GM18508 (cell line): Measurements from ENCODE around the gene DLG2.

ENCODE experiments used
- ATAC-seq: cut with Tn5 transposase; IDR thresholded peaks from one replicate; pipeline ENCODE4 v1.9.1; 2021; ENCODE audit warnings: moderate number of reproducible peaks; ENCODE audit not compliant: insufficient read depth, unreplicated experiment

Gene DLG2

GRCh38 chr11:84227970-84228665 is 1399.0 kb downstream of the DLG2 start:
- ATAC-seq = no peak

- ATAC-seq = no peak
Measured at GRCh38 chr11:84224042-84224441, 1403.1 kb downstream of the DLG2 start.

GRCh38 chr11:84218318-84218717 is 1408.8 kb downstream of the DLG2 start:
- no peak for ATAC-seq

- no peak for ATAC-seq
Measured at GRCh38 chr11:84215672-84216071, 1411.5 kb downstream of the DLG2 start.

GRCh38 chr11:84214557-84214956 is 1412.6 kb downstream of the DLG2 start:
- ATAC-seq = no peak

- no peak for ATAC-seq
Measured at GRCh38 chr11:84212468-84213390, 1414.4 kb downstream of the DLG2 start.

GRCh38 chr11:84211896-84212295 is 1415.2 kb downstream of the DLG2 start:
- no peak for ATAC-seq

GRCh38 chr11:84194696-84195095 is 1432.4 kb downstream of the DLG2 start:
- ATAC-seq = no peak

- no peak for ATAC-seq
Measured at GRCh38 chr11:84193706-84194105, 1433.4 kb downstream of the DLG2 start.

GRCh38 chr11:84188521-84188920 is 1438.6 kb downstream of the DLG2 start:
- no peak for ATAC-seq

- no peak for ATAC-seq
Measured at GRCh38 chr11:84173078-84173477, 1454.1 kb downstream of the DLG2 start.

GRCh38 chr11:84165139-84165538 is 1462.0 kb downstream of the DLG2 start:
- no peak for ATAC-seq

- ATAC-seq = no peak
Measured at GRCh38 chr11:84164728-84165127, 1462.4 kb downstream of the DLG2 start.

- no peak for ATAC-seq
Measured at GRCh38 chr11:84163116-84163515, 1464.0 kb downstream of the DLG2 start.

- no peak for ATAC-seq
Measured at GRCh38 chr11:84157639-84158038, 1469.5 kb downstream of the DLG2 start.

- no peak for ATAC-seq
Measured at GRCh38 chr11:84146826-84147225, 1480.3 kb downstream of the DLG2 start.

- no peak for ATAC-seq
Measured at GRCh38 chr11:84145616-84146185, 1481.4 kb downstream of the DLG2 start.

- no peak for ATAC-seq
Measured at GRCh38 chr11:84144531-84144930, 1482.6 kb downstream of the DLG2 start.

GRCh38 chr11:84142411-84142810 is 1484.7 kb downstream of the DLG2 start:
- ATAC-seq = no peak

- ATAC-seq = no peak
Measured at GRCh38 chr11:84140386-84141169, 1486.6 kb downstream of the DLG2 start.
